DMS114 treated with DMSO at 0.1 percent for 48 hours (cell line): ENCODE data around the gene GALNT6.

Experiments used
- DNase-seq: peaks from one replicate; lab custom pipeline; 2025; ENCODE audit not compliant: unreplicated experiment; lab: John Stamatoyannopoulos, UW

The GALNT6 gene

GRCh38 chr12:51381226-51382079 is 9.8 kb downstream of the GALNT6 start:
- DNase-seq: no peak

- DNase-seq: no peak
These were observed 11.6 kb downstream of the GALNT6 start for GRCh38 chr12:51379571-51379970.

- no peak for DNase-seq
These were observed 12.5 kb downstream of the GALNT6 start for GRCh38 chr12:51378749-51379148.

- DNase-seq: no peak
These were observed 13.9 kb downstream of the GALNT6 start for GRCh38 chr12:51377099-51377984.

- DNase-seq: no peak
These were observed 16.4 kb downstream of the GALNT6 start for GRCh38 chr12:51374856-51375255.

- DNase-seq: no peak
These were observed 16.8 kb downstream of the GALNT6 start for GRCh38 chr12:51374361-51374760.

GRCh38 chr12:51373187-51373586 is 18.0 kb downstream of the GALNT6 start:
- DNase-seq: no peak

GRCh38 chr12:51372021-51372420 is 19.2 kb downstream of the GALNT6 start:
- no peak for DNase-seq

- DNase-seq: no peak
These were observed 19.8 kb downstream of the GALNT6 start for GRCh38 chr12:51371295-51371953.

GRCh38 chr12:51370667-51371066 is 20.5 kb downstream of the GALNT6 start:
- DNase-seq: no peak

- DNase-seq: no peak
These were observed 21.6 kb downstream of the GALNT6 start for GRCh38 chr12:51369581-51369980.

- no peak for DNase-seq
These were observed 22.3 kb downstream of the GALNT6 start for GRCh38 chr12:51368640-51369517.

GRCh38 chr12:51365276-51365675 is 25.9 kb downstream of the GALNT6 start:
- DNase-seq: no peak

GRCh38 chr12:51364001-51364400 is 27.2 kb downstream of the GALNT6 start:
- no peak for DNase-seq

GRCh38 chr12:51362747-51363342 is 28.4 kb downstream of the GALNT6 start:
- DNase-seq: no peak

- no peak for DNase-seq
These were observed 28.9 kb downstream of the GALNT6 start for GRCh38 chr12:51362307-51362706.

GRCh38 chr12:51361161-51362016 is 29.8 kb downstream of the GALNT6 start:
- no peak for DNase-seq

GRCh38 chr12:51360315-51360714 is 30.9 kb downstream of the GALNT6 start:
- no peak for DNase-seq

- DNase-seq: no peak
These were observed 31.4 kb downstream of the GALNT6 start for GRCh38 chr12:51359851-51360250.
